Karpas-422 (cell line): ENCODE results near the gene SPEF2. TPM values are rescaled to one million over a fixed set of nuclear protein-coding genes. Genes with fewer than 3 reads are reported as not detected.

Experiments used
- DNase-seq: peaks from one replicate; pipeline ENCODE4 v3.0.0-alpha.2; 2015
- H2AFZ ChIP-seq: fragments of 200-600 bp; sonication (generic); 2 replicates; pipeline ENCODE4 v1.6.1; 2014; ENCODE audit warnings: antibody characterized with exemption, low read length, mixed read lengths
- H3K27ac ChIP-seq: fragments of 200-600 bp; sonication (generic); 2 replicates; pipeline ENCODE4 v1.5.1; 2014; ENCODE audit warnings: mild to moderate bottlenecking, low read length, moderate library complexity
- H3K27me3 ChIP-seq: fragments of 200-600 bp; sonication (generic); 2 replicates; pipeline ENCODE4 v1.6.1; 2014; ENCODE audit warnings: low read length, mixed read lengths
- H3K36me3 ChIP-seq: fragments of 200-600 bp; sonication (generic); 2 replicates; pipeline ENCODE4 v1.6.1; 2014; ENCODE audit warnings: low read length, mixed read lengths; ENCODE audit not compliant: insufficient read depth
- H3K4me1 ChIP-seq: fragments of 200-600 bp; sonication (generic); 2 replicates; pipeline ENCODE4 v1.6.1; 2014; ENCODE audit warnings: mild to moderate bottlenecking, low read length, mixed read lengths
- H3K4me2 ChIP-seq: fragments of 200-600 bp; sonication (generic); 2 replicates; pipeline ENCODE4 v1.6.1; 2014; ENCODE audit warnings: low read length, low read depth, mild to moderate bottlenecking; ENCODE audit not compliant: poor library complexity, severe bottlenecking
- H3K4me3 ChIP-seq: fragments of 200-600 bp; sonication (generic); 2 replicates; pipeline ENCODE4 v1.5.1; 2014; ENCODE audit warnings: mild to moderate bottlenecking, antibody characterized with exemption, low read length, mixed read lengths
- H3K79me2 ChIP-seq: fragments of 200-600 bp; sonication (generic); 2 replicates; pipeline ENCODE4 v1.6.1; 2014; ENCODE audit warnings: mild to moderate bottlenecking, low read length, mixed read lengths
- H3K9ac ChIP-seq: fragments of 200-600 bp; sonication (generic); 2 replicates; pipeline ENCODE4 v1.6.0; 2014; ENCODE audit warnings: low read length
- H3K9me2 ChIP-seq: fragments of 200-600 bp; sonication (generic), shearing (Covaris generic); replicated peaks from 2 replicates; pipeline ENCODE4 v1.6.0; 2014; ENCODE audit warnings: mild to moderate bottlenecking, low read length, moderate library complexity; ENCODE audit not compliant: insufficient read depth
- H3K9me3 ChIP-seq: fragments of 300-700, 200-600 bp; sonication (generic); 2 replicates; pipeline ENCODE4 v1.6.1; 2014; ENCODE audit warnings: low read length, mixed read lengths
- H4K20me1 ChIP-seq: fragments of 200-600 bp; sonication (generic); 2 replicates; pipeline ENCODE4 v1.6.1; 2014; ENCODE audit warnings: mild to moderate bottlenecking, antibody characterized with exemption, low read length, low read depth; ENCODE audit not compliant: insufficient read depth
- small RNA-seq: library from RNA; depleted of rRNA; stranded (forward); fragments of <200 nt; gene quantifications from one replicate; pipeline ENCODE3, GENCODE V24; 2014
- total RNA-seq: library from RNA; depleted of rRNA; stranded (reverse); fragments of >200 nt; shearing (Covaris generic); gene quantifications from 2 replicates; pipeline ENCODE4 v1.2.3, GENCODE V29; 2014; ENCODE audit warnings: low replicate concordance; rRNA removed

Gene SPEF2
- total RNA-seq, 1 experiment from 2014 or later = not detected

- H3K4me1 ChIP-seq = no peaks in the 10 kb centered on the region
- no peaks in the 10 kb centered on the region for H3K9me2 ChIP-seq
- no peaks in the 10 kb centered on the region for H3K27me3 ChIP-seq
- H4K20me1 ChIP-seq = no peaks in the 10 kb centered on the region
- H3K36me3 ChIP-seq = no peaks in the 10 kb centered on the region
- no peaks in the 10 kb centered on the region for H3K9me3 ChIP-seq
- no peak overlapping the region for H3K27ac ChIP-seq
- no peaks in the 10 kb centered on the region for H3K79me2 ChIP-seq
- no peak overlapping the region for H3K9ac ChIP-seq
- DNase-seq = no peak
- no peak overlapping the region for H3K4me2 ChIP-seq
- H2AFZ ChIP-seq = no peak overlapping the region
- no peak overlapping the region for H3K4me3 ChIP-seq
Measured at GRCh38 chr5:35859101-35859661, 241.5 kb downstream of the SPEF2 start.

- Histone ChIP-seq H3K9me3 (no peaks in the 10 kb centered on the region), H3K9ac (no peak overlapping the region), H3K4me2 (no peak overlapping the region), H3K4me3 (no peak overlapping the region), H3K4me1 (no peaks in the 10 kb centered on the region), H2AFZ (no peak overlapping the region), H3K27me3 (no peaks in the 10 kb centered on the region), H4K20me1 (no peaks in the 10 kb centered on the region), H3K79me2 (no peaks in the 10 kb centered on the region), H3K36me3 (no peaks in the 10 kb centered on the region), H3K9me2 (no peaks in the 10 kb centered on the region), H3K27ac (no peak overlapping the region)
- no peak for DNase-seq
Measured at GRCh38 chr5:35860686-35861085, 243.0 kb downstream of the SPEF2 start.

GRCh38 chr5:35861718-35862117, 244.1 kb downstream of the SPEF2 start:
- no peaks in the 10 kb centered on the region for H3K27me3 ChIP-seq
- no peak for DNase-seq
- H3K9me3 ChIP-seq = no peaks in the 10 kb centered on the region
- no peaks in the 10 kb centered on the region for H3K4me1 ChIP-seq
- H3K4me2 ChIP-seq = no peak overlapping the region
- no peaks in the 10 kb centered on the region for H3K79me2 ChIP-seq
- no peak overlapping the region for H3K9ac ChIP-seq
- no peak overlapping the region for H2AFZ ChIP-seq
- no peak overlapping the region for H3K4me3 ChIP-seq
- H4K20me1 ChIP-seq = no peaks in the 10 kb centered on the region
- H3K9me2 ChIP-seq = no peaks in the 10 kb centered on the region
- no peaks in the 10 kb centered on the region for H3K36me3 ChIP-seq
- H3K27ac ChIP-seq = no peak overlapping the region

- no peak for DNase-seq
- no peaks in the 10 kb centered on the region for H3K36me3 ChIP-seq
- no peaks in the 10 kb centered on the region for H3K4me1 ChIP-seq
- no peak overlapping the region for H2AFZ ChIP-seq
- H3K27ac ChIP-seq = no peak overlapping the region
- H3K9me2 ChIP-seq = no peaks in the 10 kb centered on the region
- H3K27me3 ChIP-seq = no peaks in the 10 kb centered on the region
- no peak overlapping the region for H3K9ac ChIP-seq
- H3K79me2 ChIP-seq = no peaks in the 10 kb centered on the region
- H3K9me3 ChIP-seq = no peaks in the 10 kb centered on the region
- H4K20me1 ChIP-seq = no peaks in the 10 kb centered on the region
- no peak overlapping the region for H3K4me2 ChIP-seq
- H3K4me3 ChIP-seq = no peak overlapping the region
Measured at GRCh38 chr5:35862126-35862525, 244.5 kb downstream of the SPEF2 start.

GRCh38 chr5:35863159-35863558, 245.5 kb downstream of the SPEF2 start:
- Histone ChIP-seq H3K27ac (no peak overlapping the region), H2AFZ (no peak overlapping the region), H3K36me3 (no peaks in the 10 kb centered on the region), H3K4me1 (no peaks in the 10 kb centered on the region), H3K4me2 (no peak overlapping the region), H3K9ac (no peak overlapping the region), H3K79me2 (no peaks in the 10 kb centered on the region), H3K9me3 (no peaks in the 10 kb centered on the region), H3K4me3 (no peak overlapping the region), H3K27me3 (no peaks in the 10 kb centered on the region), H3K9me2 (no peaks in the 10 kb centered on the region), H4K20me1 (no peaks in the 10 kb centered on the region)
- no peak for DNase-seq

Small RNA genes lying within 50 kb of the gene (small RNA-seq; reads per million reads assigned to genes)
- gene RNU7-130P = not detected

Other genes starting within 250 kb of the SPEF2 start
- not detected in 2 replicates for gene IL7R, start 239.0 kb downstream of the SPEF2 start, total RNA-seq